Measurements from ENCODE around the gene CELF1. TPM values are rescaled to one million over a fixed set of nuclear protein-coding genes. Genes with fewer than 3 reads are reported as not detected.

Gene CELF1
- total and polyA plus RNA-seq, 9 of the 15 experiments (the other 6 are each of a cell fraction or from before 2014, with no cell fraction given): 11.3 to 142 (median 77.4) TPM

DNA sequence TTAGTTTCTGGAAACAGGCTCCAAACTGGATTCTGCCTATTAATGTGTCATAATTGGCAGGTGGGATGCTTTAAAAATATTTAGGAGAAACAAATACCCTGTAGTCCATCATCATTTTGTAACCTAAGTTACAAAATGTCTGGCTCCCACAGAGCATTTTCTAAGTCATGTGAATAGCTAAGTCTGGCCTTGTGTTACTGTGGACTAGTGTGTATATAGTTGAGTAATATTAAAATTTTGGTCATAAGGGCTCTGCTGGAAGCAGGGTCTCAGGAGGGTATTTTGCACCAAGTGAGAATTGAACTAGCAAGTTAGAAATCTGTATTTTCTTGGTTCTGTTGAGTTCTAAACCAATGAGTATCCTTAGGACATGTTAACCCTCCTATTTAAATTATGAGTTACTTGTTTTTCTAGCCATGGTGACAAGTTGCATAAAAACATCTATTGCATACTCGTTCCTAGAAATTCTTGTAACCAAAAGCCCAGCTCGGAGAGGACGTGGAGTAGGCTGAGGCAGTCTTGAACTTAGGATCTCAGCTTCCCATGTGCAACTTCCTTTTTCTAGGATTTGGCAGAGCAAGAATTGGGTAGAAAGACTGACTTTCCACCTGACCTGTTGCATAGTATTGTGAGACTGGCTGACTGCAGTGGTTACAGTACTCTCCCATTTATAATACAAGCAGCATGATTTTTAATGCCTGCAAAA is 17.9 kb upstream of the CELF1 start:
- no TSS peak for BruUV-seq (replicated peaks)
- ATAC-seq (no peak), FAIRE-seq (no peak), DNase-seq (ENCODE audit: extremely low read depth in 1 of 4, low spot score in 3 of 4) (peak in 2 of 4 experiments; percentile 3 to 5)
- H3K4me3 ChIP-seq: no peak overlapping the region
- WGBS (ENCODE audit: insufficient coverage, low coverage, missing lambda C conversion rate): 90% methylated on average over 3 of the region's 3 CpGs
- no peaks in the 10 kb centered on the region for H4K20me1 ChIP-seq (replicated peaks; ENCODE audit: control insufficient read depth, insufficient read depth, low read length)
- in situ Hi-C loops (cut with MboI): no loop called here
- H3K9me3 ChIP-seq (replicated peaks; ENCODE audit: control insufficient read depth, insufficient read depth, low read depth, low read length): no peaks in the 10 kb centered on the region
- intact Hi-C loops (cut with micrococcal nuclease): no loop called here
- H3K4me2 ChIP-seq (ENCODE audit: insufficient read depth, low read length): no peak overlapping the region
- peaks cover 34% of the 10 kb centered on the region for H3K79me2 ChIP-seq (ENCODE audit: control insufficient read depth, insufficient read depth, low read length)
- POLR2A ChIA-PET: interaction anchor here (0.8 to 1.0 kb wide), 3 partner anchors 8 to 91 kb away, joined by 3 read pairs; partner anchors contain the start of genes FAM180B, KBTBD4 and NDUFS3
- H3K4me1 ChIP-seq (replicated peaks in 1 of 2; ENCODE audit: control insufficient read depth in 2 of 2, insufficient read depth in 2 of 2, low read length in 2 of 2): peaks cover 0 to 9% of the 10 kb centered on the region in 2 experiments; a peak in 2 of 5 replicates
- H3K27ac ChIP-seq (ENCODE audit: extremely low read depth, low read depth, low read length): no peak overlapping the region
- H3K36me3 ChIP-seq (ENCODE audit: control insufficient read depth, insufficient read depth, low read length): peaks cover 68% of the 10 kb centered on the region; the same call in 2 of the 3 replicates
- H2AFZ ChIP-seq (ENCODE audit: low read depth, low read length): no peak overlapping the region
- no peaks in the 10 kb centered on the region for H3K9me1 ChIP-seq (ENCODE audit: control insufficient read depth, insufficient read depth, low read length)
- H3K9ac ChIP-seq (ENCODE audit: insufficient read depth in 1 of 2, low read depth in 2 of 2, low read length in 2 of 2): no peak overlapping the region
- CTCF ChIA-PET (ENCODE audit: low intra/inter-chr PET ratio): no interaction called here
- H3K27me3 ChIP-seq (ENCODE audit: control insufficient read depth in 2 of 2, insufficient read depth in 2 of 2, low read length in 2 of 2): no peaks in the 10 kb centered on the region
- TF ChIP-seq HNRNPLL (IDR thresholded peaks at IDR 0.05; ENCODE audit: low read depth, low read length, poor library complexity, severe bottlenecking) (no peak), TRIM28 (IDR thresholded peaks at IDR 0.05) (no peak), RBM34 (IDR thresholded peaks at IDR 0.05; ENCODE audit: borderline replicate concordance, insufficient read depth, low read length) (no peak), PHB (CRISPR knock-in tag; IDR thresholded peaks at IDR 0.05) (no peak), NR3C1 (CRISPR knock-in tag; IDR thresholded peaks at IDR 0.05) (no peak), ZNF324 (CRISPR knock-in tag; IDR thresholded peaks at IDR 0.05) (no peak), YBX1 (IDR thresholded peaks at IDR 0.05) (no peak), CXXC5 (CRISPR knock-in tag; IDR thresholded peaks at IDR 0.05) (no peak), PTTG1 (tag; IDR thresholded peaks at IDR 0.05; ENCODE audit: low read depth) (no peak), PCBP1 (IDR thresholded peaks at IDR 0.05; ENCODE audit: low read depth, low read length, poor library complexity, severe bottlenecking) (no peak), GTF2E2 (tag; IDR thresholded peaks at IDR 0.05) (no peak)
- TF ChIP-seq, protein P1, sequence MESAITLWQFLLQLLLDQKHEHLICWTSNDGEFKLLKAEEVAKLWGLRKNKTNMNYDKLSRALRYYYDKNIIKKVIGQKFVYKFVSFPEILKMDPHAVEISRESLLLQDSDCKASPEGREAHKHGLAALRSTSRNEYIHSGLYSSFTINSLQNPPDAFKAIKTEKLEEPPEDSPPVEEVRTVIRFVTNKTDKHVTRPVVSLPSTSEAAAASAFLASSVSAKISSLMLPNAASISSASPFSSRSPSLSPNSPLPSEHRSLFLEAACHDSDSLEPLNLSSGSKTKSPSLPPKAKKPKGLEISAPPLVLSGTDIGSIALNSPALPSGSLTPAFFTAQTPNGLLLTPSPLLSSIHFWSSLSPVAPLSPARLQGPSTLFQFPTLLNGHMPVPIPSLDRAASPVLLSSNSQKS (CRISPR knock-in tag; IDR thresholded peaks at IDR 0.05): no peak
